VCaP (cell line): ENCODE measurements around the gene PLA2G4A.

ENCODE experiments used
- H3K27ac ChIP-seq: fragments of 450-650 bp; 2 replicates; pipeline ENCODE4 v1.5.1; 2017
- TF ChIP-seq, protein P1 (sequence below): fragments of 450-650 bp; conservative IDR thresholded peaks from 2 replicates; pipeline ENCODE4 v1.5.1; 2017; ENCODE audit warnings: mild to moderate bottlenecking, moderate library complexity

Gene PLA2G4A

DNA sequence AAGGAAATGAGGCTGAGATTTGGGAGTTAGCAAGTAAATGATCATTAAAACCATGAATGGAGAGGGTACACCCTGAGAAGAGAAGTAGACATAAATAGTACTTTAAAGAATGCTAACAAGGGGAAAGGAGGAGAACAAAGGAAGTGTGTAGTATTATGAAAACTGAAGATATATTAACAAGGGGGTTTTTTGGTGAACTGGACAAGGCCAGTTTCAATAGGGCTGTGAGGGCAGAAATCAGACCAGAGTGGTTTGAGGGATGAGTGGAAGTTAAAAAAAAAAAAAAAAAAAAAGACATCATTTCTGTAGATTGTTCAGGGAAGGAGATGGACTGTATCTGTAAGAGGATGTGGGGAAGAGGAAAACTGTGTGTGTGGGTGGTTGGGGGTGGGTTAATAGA is 137.1 kb downstream of the PLA2G4A start:
- H3K27ac ChIP-seq, result no peak overlapping the region
- TF ChIP-seq, protein P1, sequence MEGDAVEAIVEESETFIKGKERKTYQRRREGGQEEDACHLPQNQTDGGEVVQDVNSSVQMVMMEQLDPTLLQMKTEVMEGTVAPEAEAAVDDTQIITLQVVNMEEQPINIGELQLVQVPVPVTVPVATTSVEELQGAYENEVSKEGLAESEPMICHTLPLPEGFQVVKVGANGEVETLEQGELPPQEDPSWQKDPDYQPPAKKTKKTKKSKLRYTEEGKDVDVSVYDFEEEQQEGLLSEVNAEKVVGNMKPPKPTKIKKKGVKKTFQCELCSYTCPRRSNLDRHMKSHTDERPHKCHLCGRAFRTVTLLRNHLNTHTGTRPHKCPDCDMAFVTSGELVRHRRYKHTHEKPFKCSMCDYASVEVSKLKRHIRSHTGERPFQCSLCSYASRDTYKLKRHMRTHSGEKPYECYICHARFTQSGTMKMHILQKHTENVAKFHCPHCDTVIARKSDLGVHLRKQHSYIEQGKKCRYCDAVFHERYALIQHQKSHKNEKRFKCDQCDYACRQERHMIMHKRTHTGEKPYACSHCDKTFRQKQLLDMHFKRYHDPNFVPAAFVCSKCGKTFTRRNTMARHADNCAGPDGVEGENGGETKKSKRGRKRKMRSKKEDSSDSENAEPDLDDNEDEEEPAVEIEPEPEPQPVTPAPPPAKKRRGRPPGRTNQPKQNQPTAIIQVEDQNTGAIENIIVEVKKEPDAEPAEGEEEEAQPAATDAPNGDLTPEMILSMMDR, result no peak

DNA sequence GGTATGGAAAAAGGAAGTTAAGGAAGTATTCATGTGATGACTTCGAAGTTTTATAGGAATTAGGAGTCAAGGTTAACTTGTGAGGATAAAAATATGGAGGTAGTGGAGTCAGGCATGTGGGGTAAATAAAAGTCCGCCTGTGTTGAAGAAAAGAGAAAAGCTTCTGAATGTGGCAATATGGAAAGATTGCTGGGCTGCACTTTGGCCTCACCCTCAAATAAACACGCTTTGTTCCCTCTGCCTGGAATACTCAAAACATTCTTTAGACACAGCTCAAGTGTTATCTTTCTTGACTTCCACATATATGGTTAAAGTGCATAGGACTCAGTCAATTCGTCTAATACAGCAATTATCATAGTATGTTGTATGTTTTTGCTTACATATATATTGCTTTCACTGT is 137.7 kb downstream of the PLA2G4A start:
- TF ChIP-seq, protein P1, result no peak
- no peak overlapping the region for H3K27ac ChIP-seq

GRCh38 chr1:186967656-186968394 is 139.1 kb downstream of the PLA2G4A start:
- H3K27ac ChIP-seq, result no peak overlapping the region
- TF ChIP-seq, protein P1, result no peak

- TF ChIP-seq, protein P1, result no peak
- H3K27ac ChIP-seq, result no peak overlapping the region
These were observed 146.0 kb downstream of the PLA2G4A start for GRCh38 chr1:186974774-186975181.

DNA sequence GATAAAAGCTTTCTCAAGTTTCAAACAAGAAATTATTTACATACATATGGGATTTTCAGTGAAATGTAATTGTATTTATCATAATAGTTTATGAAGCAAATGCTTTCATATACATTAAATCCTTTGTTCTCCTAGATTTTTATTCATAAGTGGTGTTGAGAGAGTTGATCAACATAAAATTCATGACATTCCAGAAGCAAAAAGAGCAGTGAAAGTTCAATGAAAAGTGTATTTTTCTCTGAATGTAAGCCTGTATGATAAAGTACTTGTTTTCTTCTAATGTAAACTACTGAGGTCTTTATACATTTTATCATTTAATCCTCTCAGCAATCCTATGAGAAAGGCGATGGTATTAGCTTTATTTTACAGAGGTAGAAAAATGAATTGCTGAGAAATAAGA is 146.5 kb downstream of the PLA2G4A start:
- TF ChIP-seq, protein P1, result no peak
- H3K27ac ChIP-seq, result no peak overlapping the region

DNA sequence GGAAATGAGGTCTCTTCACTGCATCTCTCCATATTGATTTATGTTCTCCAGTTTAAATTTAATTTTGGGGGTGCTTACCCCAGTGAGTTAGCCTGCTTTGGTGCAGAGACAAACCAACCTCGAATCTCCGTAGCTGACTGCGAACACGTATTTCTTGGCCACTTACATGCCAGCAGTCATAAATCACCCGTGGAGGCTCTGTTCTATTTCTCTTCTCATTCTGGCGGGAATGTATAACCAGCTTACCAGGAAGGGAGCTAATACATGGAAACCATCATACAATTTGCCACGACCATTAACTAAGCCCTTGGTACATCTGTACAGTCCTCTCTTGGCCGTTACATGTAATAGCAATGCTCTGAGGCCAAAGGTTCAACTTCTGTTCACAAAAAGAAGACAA is 148.0 kb downstream of the PLA2G4A start:
- TF ChIP-seq, protein P1, result no peak

GRCh38 chr1:186977266-186977957 is 148.7 kb downstream of the PLA2G4A start:
- TF ChIP-seq, protein P1, result no peak
- H3K27ac ChIP-seq, result no peak overlapping the region

More for the DNA sequence above, 148.0 kb downstream of the PLA2G4A start:
- no peak overlapping the region for H3K27ac ChIP-seq
